Fibroblast of pulmonary artery (primary cell): ENCODE data around the gene ATP1B2.
"Not testable (repeated sequence)": the region's sequence is repeated elsewhere in the genome, so short reads cannot be mapped to it uniquely, and the experiment has no call there.

Experiments used
- DNase-seq: peaks from one replicate; pipeline ENCODE4 v3.0.0-alpha.2; 2010; ENCODE audit warnings: low read depth
- H3K4me3 ChIP-seq: replicated peaks from 2 replicates; pipeline ENCODE4 v1.5.1; 2011; ENCODE audit warnings: low read depth, mild to moderate bottlenecking, control low read depth, low read length, moderate library complexity
- TF ChIP-seq, protein P1 (sequence below): IDR thresholded peaks from 2 replicates; pipeline ENCODE4 v1.5.1; 2011; ENCODE audit warnings: mild to moderate bottlenecking, control low read depth, low read length, inconsistent platforms; ENCODE audit errors: missing control alignments

Gene ATP1B2

DNA sequence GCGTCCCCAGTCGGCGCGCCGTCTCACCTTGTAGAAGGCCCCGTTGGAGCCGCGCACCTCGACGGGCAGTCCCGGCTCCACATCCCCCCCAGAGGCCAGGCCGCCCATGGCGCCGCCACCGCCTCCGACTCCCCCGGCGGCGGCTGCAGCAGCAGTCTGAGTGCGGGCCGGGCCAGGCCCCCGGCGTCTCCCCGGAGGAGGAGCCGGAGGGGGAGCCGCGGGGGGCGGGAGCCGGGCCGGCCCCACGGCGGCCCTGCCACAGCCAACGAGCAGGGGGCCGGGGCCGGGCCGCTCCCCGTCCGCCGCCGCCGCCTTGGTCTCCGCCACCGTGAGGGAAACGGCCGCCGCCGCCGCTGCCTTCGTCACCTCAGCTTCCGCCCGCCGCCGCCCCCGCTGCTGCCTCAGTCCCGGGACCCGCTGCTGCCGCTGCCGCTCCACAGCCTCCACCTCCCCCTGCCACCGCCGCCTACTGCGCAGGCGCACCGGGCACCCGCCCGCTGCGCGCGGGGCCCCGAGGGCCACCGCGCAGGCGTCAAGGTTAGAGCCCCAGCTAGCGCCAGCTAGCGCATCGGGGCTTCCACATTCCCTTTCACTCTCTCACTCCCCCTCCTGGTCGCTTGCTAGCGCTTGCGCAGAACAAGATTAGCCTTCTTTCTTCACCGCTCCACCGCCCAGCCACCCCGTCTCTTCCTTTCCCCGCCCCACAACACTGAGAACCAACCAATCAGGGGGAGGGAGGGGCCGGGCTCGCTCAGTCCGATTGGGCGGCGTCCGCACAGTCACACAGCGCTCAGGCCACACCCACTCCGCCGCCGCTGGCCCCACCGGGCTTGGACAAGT is 36.1 kb upstream of the ATP1B2 start, which contains the start of gene FXR2:
FXR2 (minus strand) TSS at position 473 of the 840 bp plus-strand sequence; CDS start at position 108, 365 bp downstream.
- TF ChIP-seq, protein P1, sequence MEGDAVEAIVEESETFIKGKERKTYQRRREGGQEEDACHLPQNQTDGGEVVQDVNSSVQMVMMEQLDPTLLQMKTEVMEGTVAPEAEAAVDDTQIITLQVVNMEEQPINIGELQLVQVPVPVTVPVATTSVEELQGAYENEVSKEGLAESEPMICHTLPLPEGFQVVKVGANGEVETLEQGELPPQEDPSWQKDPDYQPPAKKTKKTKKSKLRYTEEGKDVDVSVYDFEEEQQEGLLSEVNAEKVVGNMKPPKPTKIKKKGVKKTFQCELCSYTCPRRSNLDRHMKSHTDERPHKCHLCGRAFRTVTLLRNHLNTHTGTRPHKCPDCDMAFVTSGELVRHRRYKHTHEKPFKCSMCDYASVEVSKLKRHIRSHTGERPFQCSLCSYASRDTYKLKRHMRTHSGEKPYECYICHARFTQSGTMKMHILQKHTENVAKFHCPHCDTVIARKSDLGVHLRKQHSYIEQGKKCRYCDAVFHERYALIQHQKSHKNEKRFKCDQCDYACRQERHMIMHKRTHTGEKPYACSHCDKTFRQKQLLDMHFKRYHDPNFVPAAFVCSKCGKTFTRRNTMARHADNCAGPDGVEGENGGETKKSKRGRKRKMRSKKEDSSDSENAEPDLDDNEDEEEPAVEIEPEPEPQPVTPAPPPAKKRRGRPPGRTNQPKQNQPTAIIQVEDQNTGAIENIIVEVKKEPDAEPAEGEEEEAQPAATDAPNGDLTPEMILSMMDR, result peak; percentile 60
- peak within 1 kb of the TSS; percentile 87 for H3K4me3 ChIP-seq

GRCh38 chr17:7615265-7615747 is 35.4 kb upstream of the ATP1B2 start:
- DNase-seq, result no peak
- TF ChIP-seq, protein P1, result no peak
- peak overlapping the region; percentile 49 for H3K4me3 ChIP-seq

More for the DNA sequence above, 36.1 kb upstream of the ATP1B2 start, which contains the start of gene FXR2:
- peak; percentile 100 for DNase-seq

DNA sequence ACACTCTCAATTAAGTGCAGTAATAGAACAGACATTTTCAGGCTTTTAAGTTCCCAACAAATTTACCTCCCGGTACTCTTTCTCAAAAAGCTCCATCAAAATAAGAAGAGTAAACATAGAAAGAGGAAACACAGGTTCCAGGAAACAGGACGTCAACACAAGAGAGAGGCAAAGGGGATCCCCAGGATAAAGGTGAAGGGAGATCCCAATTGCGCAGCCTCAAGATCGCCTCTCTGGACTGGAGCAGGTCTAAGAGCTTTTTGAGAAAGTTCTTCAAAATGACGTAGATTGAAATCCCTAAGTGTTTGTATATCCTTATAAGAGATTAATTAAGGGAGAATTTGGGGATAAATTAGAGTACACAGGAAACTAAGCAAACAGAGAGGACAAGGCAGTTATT is 32.1 kb upstream of the ATP1B2 start:
- no peak for DNase-seq
- H3K4me3 ChIP-seq, result no peak overlapping the region
- TF ChIP-seq, protein P1, result no peak

DNA sequence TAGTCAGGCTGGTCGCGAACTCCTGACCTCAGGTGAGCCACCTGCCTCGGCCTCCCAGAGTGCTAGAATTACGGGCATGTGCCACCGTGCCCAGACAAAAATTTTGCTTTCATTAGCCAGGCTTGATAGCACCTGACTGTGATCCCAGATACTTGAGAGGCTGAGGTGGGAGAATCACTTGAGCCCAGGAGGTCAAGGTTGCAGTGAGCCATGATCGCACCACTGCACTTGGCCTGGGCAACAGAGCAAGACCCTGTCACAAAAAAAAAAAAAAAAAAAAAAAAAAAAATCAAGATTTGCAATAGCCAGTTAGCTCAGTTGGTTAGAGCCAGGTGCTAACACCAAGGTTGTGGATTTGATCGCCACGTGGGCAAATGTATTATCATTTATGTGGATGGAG is 29.9 kb upstream of the ATP1B2 start:
- TF ChIP-seq, protein P1, result no peak

GRCh38 chr17:7623661-7624060 is 27.1 kb upstream of the ATP1B2 start:
- no peak overlapping the region for H3K4me3 ChIP-seq
- TF ChIP-seq, protein P1, result no peak
- DNase-seq, result no peak

More for the DNA sequence above, 29.9 kb upstream of the ATP1B2 start:
- DNase-seq, result no peak
- no peak overlapping the region for H3K4me3 ChIP-seq

GRCh38 chr17:7625749-7626148 is 25.0 kb upstream of the ATP1B2 start:
- H3K4me3 ChIP-seq, DNase-seq: not testable (repeated sequence)

DNA sequence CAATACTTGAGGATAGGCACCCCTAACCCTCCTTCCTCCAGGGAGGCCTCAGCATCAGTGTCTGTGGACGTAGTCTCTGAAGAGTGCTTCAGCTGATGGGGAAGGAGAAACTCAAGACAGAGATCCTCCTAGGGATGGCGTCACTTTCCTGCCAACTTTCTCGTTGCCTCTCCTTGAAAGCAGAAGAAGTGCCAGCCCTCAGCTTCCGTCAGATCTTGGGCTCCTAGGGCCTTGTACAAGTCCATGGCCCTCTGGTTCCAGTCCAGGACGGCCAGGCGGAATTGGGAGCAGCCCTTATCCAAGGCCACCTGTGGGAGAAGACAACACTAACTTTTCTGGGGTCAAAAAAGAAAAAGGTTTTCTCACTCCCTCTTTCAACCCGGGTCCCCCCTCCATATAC is 24.4 kb upstream of the ATP1B2 start:
- peak overlapping the region; percentile 91 for H3K4me3 ChIP-seq
- TF ChIP-seq, protein P1, result no peak
- no peak for DNase-seq
